ENCODE measurements around the gene SCAMP5.
A peak's percentile ranks its signal among the peaks of the same experiment; 100 is the strongest.

The SCAMP5 gene

GRCh38 chr15:75065851-75066509 is 70.6 kb downstream of the SCAMP5 start:
- Mint-ChIP-seq H3K27ac (peak overlapping the region; percentile 97), H3K9me3 (peaks cover 11% of the 10 kb centered on the region), H3K4me3 (peak overlapping the region; percentile 60), H3K4me1 (ENCODE audit: low read depth) (peaks cover 80% of the 10 kb centered on the region), H3K36me3 (ENCODE audit: low read depth) (peaks cover 56% of the 10 kb centered on the region), H3K27me3 (ENCODE audit: low read depth) (no peaks in the 10 kb centered on the region)
- DNase-seq (ENCODE audit: low spot score) = no peak

- Mint-ChIP-seq H3K27me3 (ENCODE audit: low read depth) (no peaks in the 10 kb centered on the region), H3K4me3 (peak overlapping the region; percentile 85), H3K9me3 (peaks cover 16% of the 10 kb centered on the region), H3K4me1 (ENCODE audit: low read depth) (peaks cover 83% of the 10 kb centered on the region), H3K27ac (peak overlapping the region; percentile 97), H3K36me3 (ENCODE audit: low read depth) (peaks cover 56% of the 10 kb centered on the region)
- DNase-seq (ENCODE audit: low spot score) = peak; percentile 86
These were observed 71.9 kb downstream of the SCAMP5 start for GRCh38 chr15:75067123-75067830.

GRCh38 chr15:75068748-75069147 is 73.4 kb downstream of the SCAMP5 start:
- H3K27me3 Mint-ChIP-seq (ENCODE audit: low read depth) = no peaks in the 10 kb centered on the region
- no peak for DNase-seq (ENCODE audit: low spot score)
- peaks cover 83% of the 10 kb centered on the region for H3K4me1 Mint-ChIP-seq (ENCODE audit: low read depth)
- H3K9me3 Mint-ChIP-seq = peaks cover 16% of the 10 kb centered on the region
- H3K27ac Mint-ChIP-seq = peak overlapping the region; percentile 97
- H3K4me3 Mint-ChIP-seq = peak overlapping the region; percentile 9
- H3K36me3 Mint-ChIP-seq (ENCODE audit: low read depth) = peaks cover 56% of the 10 kb centered on the region

- Mint-ChIP-seq H3K27ac (peak overlapping the region; percentile 97), H3K4me3 (peak overlapping the region; percentile 61), H3K27me3 (ENCODE audit: low read depth) (no peaks in the 10 kb centered on the region), H3K9me3 (peaks cover 16% of the 10 kb centered on the region), H3K4me1 (ENCODE audit: low read depth) (peaks cover 78% of the 10 kb centered on the region), H3K36me3 (ENCODE audit: low read depth) (peaks cover 51% of the 10 kb centered on the region)
- no peak for DNase-seq (ENCODE audit: low spot score)
These were observed 74.0 kb downstream of the SCAMP5 start for GRCh38 chr15:75069301-75069925.

GRCh38 chr15:75070674-75071073 is 75.3 kb downstream of the SCAMP5 start:
- Mint-ChIP-seq H3K4me1 (ENCODE audit: low read depth) (peaks cover 68% of the 10 kb centered on the region), H3K4me3 (no peak overlapping the region), H3K9me3 (peaks cover 17% of the 10 kb centered on the region), H3K27me3 (ENCODE audit: low read depth) (no peaks in the 10 kb centered on the region), H3K27ac (peak overlapping the region; percentile 97), H3K36me3 (ENCODE audit: low read depth) (peaks cover 48% of the 10 kb centered on the region)
- no peak for DNase-seq (ENCODE audit: low spot score)

All from T-helper 2 cell treated with Interferon-gamma antibody and Interleukin-4, amounts not matched to agents 5 μg/mL and 100 μg/mL, for 36 hours (primary cell).